UCSD-AML1 (cell line): ENCODE data around the gene MAPK10.
"Not testable (repeated sequence)": the region's sequence is repeated elsewhere in the genome, so short reads cannot be mapped to it uniquely, and the experiment has no call there.

Experiments
- DNase-seq: peaks from one replicate; lab custom pipeline; 2025; ENCODE audit not compliant: unreplicated experiment; lab: John Stamatoyannopoulos, UW

Gene MAPK10

GRCh38 chr4:86344127-86344526, 15.7 kb downstream of the MAPK10 start:
- no peak for DNase-seq

- no peak for DNase-seq
Observed at GRCh38 chr4:86338989-86339388, 20.9 kb downstream of the MAPK10 start.

GRCh38 chr4:86338521-86338920, 21.3 kb downstream of the MAPK10 start:
- no peak for DNase-seq

GRCh38 chr4:86334020-86334750, 25.7 kb downstream of the MAPK10 start:
- DNase-seq = no peak

GRCh38 chr4:86333236-86333635, 26.6 kb downstream of the MAPK10 start:
- DNase-seq = no peak

- DNase-seq = no peak
Observed at GRCh38 chr4:86330961-86331742, 28.7 kb downstream of the MAPK10 start.

GRCh38 chr4:86330411-86330810, 29.4 kb downstream of the MAPK10 start:
- DNase-seq = not testable (repeated sequence)

GRCh38 chr4:86329431-86329830, 30.4 kb downstream of the MAPK10 start:
- no peak for DNase-seq

GRCh38 chr4:86326400-86326799, 33.5 kb downstream of the MAPK10 start:
- DNase-seq = no peak

GRCh38 chr4:86319390-86319789, 40.5 kb downstream of the MAPK10 start:
- DNase-seq = no peak

- no peak for DNase-seq
Observed at GRCh38 chr4:86315579-86315978, 44.3 kb downstream of the MAPK10 start.

- DNase-seq = no peak
Observed at GRCh38 chr4:86313656-86314055, 46.2 kb downstream of the MAPK10 start.

GRCh38 chr4:86307432-86307831, 52.4 kb downstream of the MAPK10 start:
- DNase-seq = no peak

GRCh38 chr4:86306816-86307215, 53.0 kb downstream of the MAPK10 start:
- DNase-seq = no peak

- no peak for DNase-seq
Observed at GRCh38 chr4:86302830-86303229, 57.0 kb downstream of the MAPK10 start.

GRCh38 chr4:86302251-86302650, 57.6 kb downstream of the MAPK10 start:
- DNase-seq = no peak

GRCh38 chr4:86300516-86300915, 59.3 kb downstream of the MAPK10 start:
- DNase-seq = no peak

GRCh38 chr4:86296865-86297264, 63.0 kb downstream of the MAPK10 start:
- DNase-seq = no peak

- DNase-seq = no peak
Observed at GRCh38 chr4:86294883-86295282, 65.0 kb downstream of the MAPK10 start.

GRCh38 chr4:86291180-86291579, 68.7 kb downstream of the MAPK10 start:
- DNase-seq = no peak

GRCh38 chr4:86286726-86287125, 73.1 kb downstream of the MAPK10 start:
- no peak for DNase-seq

- no peak for DNase-seq
Observed at GRCh38 chr4:86283371-86283770, 76.5 kb downstream of the MAPK10 start.
